Skeletal muscle tissue (tissue), 4 donors: ENCODE measurements around the gene CCSER1. TPM values are rescaled to one million over a fixed set of nuclear protein-coding genes. Genes with fewer than 3 reads are reported as not detected.
"Not testable (repeated sequence)": the region's sequence is repeated elsewhere in the genome, so short reads cannot be mapped to it uniquely, and the experiment has no call there.

ENCODE experiments used
- H3K27ac ChIP-seq: one replicate; pipeline ENCODE4 v1.7.0; 2013; ENCODE audit warnings: mild to moderate bottlenecking, low read depth, low read length, inconsistent platforms
- H3K27me3 ChIP-seq, 3 donors: one replicate each; pipeline ENCODE4 v1.7.0; 2013; ENCODE audit warnings: low read length in 3 of 3; ENCODE audit not compliant: control insufficient read depth in 3 of 3, insufficient read depth in 3 of 3
- H3K36me3 ChIP-seq, 3 donors: one replicate each; pipeline ENCODE4 v1.7.0; 2013; ENCODE audit warnings: low read length in 3 of 3; ENCODE audit not compliant: control insufficient read depth in 3 of 3, insufficient read depth in 3 of 3
- H3K4me1 ChIP-seq, 3 donors: one replicate each; pipeline ENCODE4 v1.7.0; 2013; ENCODE audit warnings: low read length in 3 of 3, mild to moderate bottlenecking in 3 of 3; ENCODE audit not compliant: control insufficient read depth in 3 of 3, insufficient read depth in 3 of 3
- H3K4me3 ChIP-seq, 3 donors: one replicate each; pipeline ENCODE4 v1.7.0; 2013; ENCODE audit warnings: low read length in 3 of 3
- H3K9ac ChIP-seq, 3 donors: one replicate each; pipeline ENCODE4 v1.7.0; 2013; ENCODE audit warnings: low read length in 3 of 3, mild to moderate bottlenecking in 3 of 3, moderate library complexity in 2 of 3, low read depth in 1 of 3
- H3K9me3 ChIP-seq, 3 donors: one replicate each; pipeline ENCODE4 v1.7.0; 2013; ENCODE audit warnings: low read length in 3 of 3; ENCODE audit not compliant: control insufficient read depth in 3 of 3
- total RNA-seq: library from RNA; depleted of rRNA; stranded (reverse); fragments of >200 nt; gene quantifications from one replicate; pipeline ENCODE4 v1.2.3, GENCODE V29; 2014
- donor health status: Osteomylitis.

The CCSER1 gene
- total RNA-seq, 1 donor from 2014 or later, result 1.0 TPM

DNA sequence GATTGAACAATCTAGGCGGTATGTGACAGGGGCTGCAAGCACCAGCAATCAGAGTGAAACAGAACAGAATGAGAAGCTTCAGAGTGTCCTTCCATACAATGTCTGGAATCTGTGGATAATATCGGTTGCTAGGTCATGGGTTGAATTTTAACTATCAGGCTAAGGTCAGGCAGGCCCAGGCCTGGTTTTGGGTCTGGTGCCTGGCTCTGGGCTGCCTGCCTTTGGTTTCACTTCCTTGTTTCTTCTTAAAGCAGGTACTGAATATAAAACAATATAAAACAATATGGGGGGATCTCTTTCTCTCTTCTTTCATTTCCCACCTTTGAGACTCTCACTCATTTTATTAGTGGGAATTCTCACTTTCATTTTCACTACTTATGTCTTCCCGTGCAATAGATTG lies 962.0 kb downstream of the CCSER1 start:
- no peaks in the 10 kb centered on the region for H3K36me3 ChIP-seq
- H3K4me3 ChIP-seq, result no peak overlapping the region
- peaks cover 0 to under 1% (median 0%) of the 10 kb centered on the region in 3 donors for H3K9me3 ChIP-seq
- no peaks in the 10 kb centered on the region for H3K27me3 ChIP-seq
- no peaks in the 10 kb centered on the region for H3K4me1 ChIP-seq
- no peak overlapping the region for H3K27ac ChIP-seq
- no peak overlapping the region for H3K9ac ChIP-seq

GRCh38 chr4:91092398-91092980 lies 965.3 kb downstream of the CCSER1 start:
- Histone ChIP-seq H3K27ac (no peak overlapping the region), H3K9ac (no peak overlapping the region), H3K4me3 (no peak overlapping the region), H3K36me3 (no peaks in the 10 kb centered on the region), H3K27me3 (no peaks in the 10 kb centered on the region), H3K4me1 (no peaks in the 10 kb centered on the region), H3K9me3 (peaks cover 0 to 2% (median 0%) of the 10 kb centered on the region in 3 donors)

GRCh38 chr4:91094220-91094619 lies 967.0 kb downstream of the CCSER1 start:
- H3K9ac ChIP-seq, H3K9me3 ChIP-seq, H3K36me3 ChIP-seq, H3K27me3 ChIP-seq, H3K27ac ChIP-seq, H3K4me3 ChIP-seq, H3K4me1 ChIP-seq: not testable (repeated sequence)

GRCh38 chr4:91099666-91100065 lies 972.5 kb downstream of the CCSER1 start:
- no peaks in the 10 kb centered on the region for H3K4me1 ChIP-seq
- H3K9ac ChIP-seq, result no peak overlapping the region
- H3K9me3 ChIP-seq, result no peaks in the 10 kb centered on the region
- no peaks in the 10 kb centered on the region for H3K27me3 ChIP-seq
- H3K36me3 ChIP-seq, result no peaks in the 10 kb centered on the region
- H3K27ac ChIP-seq, result no peak overlapping the region
- no peak overlapping the region for H3K4me3 ChIP-seq

DNA sequence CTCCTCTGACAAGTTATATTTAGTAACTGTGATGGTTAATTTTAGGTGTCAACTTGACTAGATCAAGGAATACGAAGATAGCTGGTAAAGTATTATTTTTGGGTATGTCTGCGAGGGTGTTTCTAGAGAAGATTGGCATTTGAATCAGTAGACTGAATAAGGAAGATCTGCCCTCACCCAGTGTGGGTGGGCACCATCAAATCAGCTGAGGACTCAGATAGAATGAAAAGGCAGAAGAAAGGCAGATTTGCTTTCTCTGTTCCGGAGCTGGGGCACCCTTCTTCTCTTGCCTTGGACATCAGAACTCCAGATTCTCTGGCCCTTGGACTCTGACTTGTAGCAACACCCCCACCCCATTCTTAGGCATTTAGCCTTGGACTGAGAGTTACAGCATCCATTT lies 981.6 kb downstream of the CCSER1 start:
- Histone ChIP-seq H3K27me3 (no peaks in the 10 kb centered on the region), H3K4me1 (no peaks in the 10 kb centered on the region), H3K9ac (no peak overlapping the region), H3K9me3 (no peaks in the 10 kb centered on the region), H3K36me3 (no peaks in the 10 kb centered on the region), H3K27ac (no peak overlapping the region), H3K4me3 (no peak overlapping the region)

DNA sequence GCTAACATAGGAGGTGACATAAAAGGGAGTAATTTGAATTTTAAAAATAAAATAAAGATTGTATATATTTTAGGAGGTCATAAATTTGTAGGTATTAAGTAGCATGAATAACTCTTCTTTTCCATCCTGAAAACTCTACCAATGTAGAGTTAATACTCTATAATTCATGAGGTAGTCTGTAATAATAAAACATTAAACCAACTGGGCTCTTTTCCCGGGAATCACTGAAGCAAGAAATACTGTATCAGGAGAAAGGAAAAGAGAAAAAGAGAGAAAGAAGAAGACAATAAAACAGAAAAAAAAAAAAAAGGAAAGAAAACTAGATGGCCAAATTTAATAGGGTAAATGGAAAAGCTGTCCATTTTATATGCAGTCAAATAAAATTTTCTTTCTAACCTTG lies 984.4 kb downstream of the CCSER1 start:
- no peak overlapping the region for H3K4me3 ChIP-seq
- no peaks in the 10 kb centered on the region for H3K36me3 ChIP-seq
- no peak overlapping the region for H3K9ac ChIP-seq
- no peaks in the 10 kb centered on the region for H3K9me3 ChIP-seq
- H3K27ac ChIP-seq, result no peak overlapping the region
- H3K4me1 ChIP-seq, result no peaks in the 10 kb centered on the region
- no peaks in the 10 kb centered on the region for H3K27me3 ChIP-seq

DNA sequence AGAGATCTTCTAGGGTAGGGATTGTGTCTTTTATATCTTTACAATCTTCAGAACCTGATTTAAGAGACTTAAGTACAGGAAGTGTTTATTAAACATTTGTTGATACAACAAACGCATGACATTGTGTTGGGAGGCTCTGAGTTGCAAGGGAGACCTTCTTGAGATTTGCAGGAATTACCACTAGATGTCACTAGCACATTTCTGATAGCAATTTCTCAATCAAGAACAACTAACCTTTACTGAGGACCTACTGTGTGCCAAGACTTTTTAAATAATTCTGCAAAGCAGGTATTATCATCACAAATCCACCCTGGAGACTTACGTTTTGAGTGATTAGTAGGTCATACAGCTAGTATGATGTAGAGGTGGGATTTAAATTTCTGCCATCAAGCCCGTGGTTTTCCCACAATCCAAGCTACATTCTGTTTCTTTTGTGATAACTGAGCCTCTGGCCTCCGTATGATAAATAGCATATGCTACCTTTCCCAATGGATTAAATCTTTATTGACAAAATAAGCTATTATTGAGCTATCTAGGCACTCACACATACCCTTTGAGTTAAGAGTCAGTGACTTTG lies 986.0 kb downstream of the CCSER1 start:
- H3K9me3 ChIP-seq, result no peaks in the 10 kb centered on the region
- H3K9ac ChIP-seq, result no peak overlapping the region
- no peaks in the 10 kb centered on the region for H3K4me1 ChIP-seq
- H3K36me3 ChIP-seq, result no peaks in the 10 kb centered on the region
- no peak overlapping the region for H3K27ac ChIP-seq
- H3K27me3 ChIP-seq, result no peaks in the 10 kb centered on the region
- H3K4me3 ChIP-seq, result no peak overlapping the region

DNA sequence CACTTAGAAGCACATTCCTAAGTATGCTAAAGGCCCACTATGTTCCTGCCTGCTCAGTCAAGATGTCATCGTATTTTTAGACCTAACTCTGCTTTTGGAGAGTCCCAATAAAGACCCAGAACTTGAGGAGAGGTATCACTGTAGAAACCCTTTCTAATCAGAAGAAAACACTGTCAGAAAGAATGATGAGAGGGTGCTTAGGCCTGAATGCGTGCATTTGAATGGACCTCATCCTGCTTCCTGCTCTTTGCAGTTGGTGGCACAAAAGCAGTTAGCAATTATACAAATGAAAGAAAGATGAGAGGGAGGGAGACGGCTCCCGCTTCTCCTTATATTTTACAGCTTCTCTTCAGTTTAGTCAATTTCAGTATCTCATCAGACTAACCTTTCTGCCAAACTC lies 987.2 kb downstream of the CCSER1 start:
- no peak overlapping the region for H3K4me3 ChIP-seq
- H3K36me3 ChIP-seq, result no peaks in the 10 kb centered on the region
- no peak overlapping the region for H3K27ac ChIP-seq
- no peak overlapping the region for H3K9ac ChIP-seq
- H3K9me3 ChIP-seq, result no peaks in the 10 kb centered on the region
- no peaks in the 10 kb centered on the region for H3K4me1 ChIP-seq
- no peaks in the 10 kb centered on the region for H3K27me3 ChIP-seq

DNA sequence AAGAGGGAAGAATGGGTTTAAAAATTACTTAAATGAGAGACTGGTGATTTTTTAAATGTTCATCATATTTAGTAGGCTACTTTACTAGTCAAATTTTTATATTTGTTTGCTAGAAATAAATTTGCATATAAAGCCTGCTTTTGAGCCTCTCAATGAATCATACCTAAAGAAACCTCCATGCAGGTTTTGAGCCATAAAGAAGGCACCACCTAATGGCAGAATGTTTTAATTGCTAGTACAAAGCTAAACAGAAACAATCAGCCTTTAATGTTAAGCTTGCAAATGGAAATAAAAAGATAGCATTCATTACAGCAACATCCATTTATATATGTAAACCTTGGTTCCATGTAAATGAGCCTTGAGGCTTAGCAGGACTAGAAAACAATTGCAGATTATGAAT lies 989.7 kb downstream of the CCSER1 start:
- H3K9me3 ChIP-seq, result no peaks in the 10 kb centered on the region
- H3K4me1 ChIP-seq, result no peaks in the 10 kb centered on the region
- H3K36me3 ChIP-seq, result no peaks in the 10 kb centered on the region
- H3K27me3 ChIP-seq, result no peaks in the 10 kb centered on the region
- no peak overlapping the region for H3K27ac ChIP-seq
- H3K9ac ChIP-seq, result no peak overlapping the region
- no peak overlapping the region for H3K4me3 ChIP-seq

- Histone ChIP-seq H3K27ac (no peak overlapping the region), H3K9ac (no peak overlapping the region), H3K9me3 (no peaks in the 10 kb centered on the region), H3K27me3 (no peaks in the 10 kb centered on the region), H3K4me3 (no peak overlapping the region), H3K36me3 (no peaks in the 10 kb centered on the region), H3K4me1 (no peaks in the 10 kb centered on the region)
Observed at GRCh38 chr4:91118597-91118996, 991.4 kb downstream of the CCSER1 start.
